Liver (tissue), 9 donors: Measurements from ENCODE around the gene TXK. TPM values are rescaled to one million over a fixed set of nuclear protein-coding genes. Genes with fewer than 3 reads are reported as not detected.

ENCODE experiments used
- DNase-seq: peaks from one replicate; pipeline ENCODE4 v3.0.0-alpha.2; 2017; ENCODE audit warnings: low spot score
- H3K27ac ChIP-seq, 2 donors: one replicate each; pipeline ENCODE4 v1.7.0; 2013; ENCODE audit warnings: inconsistent platforms in 2 of 2, low read length in 2 of 2, control low read depth in 1 of 2, low read depth in 1 of 2, mild to moderate bottlenecking in 1 of 2
- H3K27me3 ChIP-seq, 4 donors: one replicate each; pipeline versions ENCODE4 v1.6.1 to v1.7.0; 2013; ENCODE audit warnings: low read length in 3 of 4, inconsistent platforms in 1 of 4, mild to moderate bottlenecking in 1 of 4, moderate library complexity in 1 of 4; ENCODE audit not compliant: control insufficient read depth in 4 of 4, insufficient read depth in 4 of 4
- H3K36me3 ChIP-seq, 4 donors: one replicate each; pipeline versions ENCODE4 v1.6.1 to v1.7.0; 2013; ENCODE audit warnings: low read length in 3 of 4, mild to moderate bottlenecking in 3 of 4, low read depth in 1 of 4, moderate library complexity in 1 of 4; ENCODE audit not compliant: control insufficient read depth in 4 of 4, insufficient read depth in 3 of 4
- H3K4me1 ChIP-seq, 4 donors: one replicate each; pipeline versions ENCODE4 v1.6.1 to v1.7.0; 2013; ENCODE audit warnings: low read length in 3 of 4, mild to moderate bottlenecking in 3 of 4, moderate library complexity in 1 of 4; ENCODE audit not compliant: control insufficient read depth in 4 of 4, insufficient read depth in 4 of 4
- H3K4me3 ChIP-seq, 3 donors: one replicate each; pipeline versions ENCODE4 v1.6.1 to v1.7.0; 2013; ENCODE audit warnings: low read length in 3 of 3, control low read depth in 1 of 3, low read depth in 1 of 3, mild to moderate bottlenecking in 1 of 3
- H3K9ac ChIP-seq, 2 donors: one replicate each; pipeline ENCODE4 v1.7.0; 2013; ENCODE audit warnings: low read length in 2 of 2, mild to moderate bottlenecking in 2 of 2, moderate library complexity in 2 of 2, control low read depth in 1 of 2, low read depth in 1 of 2
- H3K9me3 ChIP-seq, 4 donors: one replicate each; pipeline versions ENCODE4 v1.6.1 to v1.7.0; 2013; ENCODE audit warnings: low read length in 3 of 4; ENCODE audit not compliant: control insufficient read depth in 4 of 4
- EGR1 ChIP-seq, 2 donors: IDR thresholded peaks; 2 replicates each; pipeline ENCODE4 v1.6.1; 2016 to 2018; ENCODE audit warnings: antibody characterized with exemption in 2 of 2, low read depth in 2 of 2
- FOXA1 ChIP-seq: IDR thresholded peaks from 2 replicates; pipeline ENCODE4 v1.6.1; 2016; ENCODE audit warnings: antibody characterized with exemption
- FOXA2 ChIP-seq: IDR thresholded peaks from 2 replicates; pipeline ENCODE4 v1.6.1; 2016; ENCODE audit warnings: antibody characterized with exemption
- GABPA ChIP-seq, 2 donors: IDR thresholded peaks in 1 of 2; conservative IDR thresholded peaks in 1 of 2; 2 replicates each; pipeline ENCODE4 v1.6.1; 2016; ENCODE audit warnings: antibody characterized with exemption in 2 of 2, mild to moderate bottlenecking in 1 of 2, moderate library complexity in 1 of 2
- HNF4A ChIP-seq, 2 donors: conservative IDR thresholded peaks; 2 replicates each; pipeline ENCODE4 v1.6.1; 2016; ENCODE audit warnings: antibody characterized with exemption in 2 of 2, mild to moderate bottlenecking in 2 of 2
- HNF4G ChIP-seq: IDR thresholded peaks from 2 replicates; pipeline ENCODE4 v1.6.1; 2016; ENCODE audit warnings: antibody characterized with exemption
- JUND ChIP-seq, 2 donors: IDR thresholded peaks; 2 replicates each; pipeline ENCODE4 v1.6.1; 2016; ENCODE audit warnings: antibody characterized with exemption in 2 of 2
- NR2F2 ChIP-seq: IDR thresholded peaks from 2 replicates; pipeline ENCODE4 v1.6.1; 2016; ENCODE audit warnings: antibody characterized with exemption
- RAD21 ChIP-seq, 2 donors: IDR thresholded peaks; 2 replicates each; pipeline ENCODE4 v1.6.1; 2016; ENCODE audit warnings: antibody characterized with exemption in 2 of 2, mild to moderate bottlenecking in 2 of 2
- RXRA ChIP-seq, 2 donors: IDR thresholded peaks; 2 replicates each; pipeline ENCODE4 v1.6.1; 2017 to 2018; ENCODE audit warnings: antibody characterized with exemption in 2 of 2, mild to moderate bottlenecking in 1 of 2
- SP1 ChIP-seq: IDR thresholded peaks from 2 replicates; pipeline ENCODE4 v1.6.1; 2018; ENCODE audit warnings: antibody characterized with exemption, mild to moderate bottlenecking
- TAF1 ChIP-seq: conservative IDR thresholded peaks from 2 replicates; pipeline ENCODE4 v1.6.1; 2016; ENCODE audit warnings: antibody characterized with exemption, mild to moderate bottlenecking
- YY1 ChIP-seq: IDR thresholded peaks from 2 replicates; pipeline ENCODE4 v1.6.1; 2016; ENCODE audit warnings: antibody characterized with exemption, mild to moderate bottlenecking
- WGBS: extraction: QIAGEN DNeasy Blood & Tissue Kit; methylation state at CpG from one replicate; pipeline ENCODE4 v1.1.7; 2013; 5-methylcytosine and 5-hydroxymethylcytosine counted together
- polyA plus RNA-seq, 2 donors: library from polyadenylated mRNA; stranded (reverse) in 1 of 2; unstranded in 1 of 2; fragments of 200-250 nt in 1 of 2; fragments of >200 nt in 1 of 2; fragmentation: Nextera tagmentation in 1 of 2; extraction: Ambion mirVana in 1 of 2; gene quantifications; one replicate each; pipeline versions ENCODE4 v1.2.1 to v1.2.3, GENCODE V29; 2013 to 2015
- total RNA-seq, 2 donors: library from RNA; depleted of rRNA; stranded (reverse); fragments of >200 nt; gene quantifications; one replicate each; pipeline ENCODE4 v1.2.3, GENCODE V29; 2014
- TF ChIP-seq, protein P1 (sequence below): IDR thresholded peaks from 2 replicates; pipeline ENCODE4 v1.6.1; 2016; ENCODE audit warnings: antibody characterized with exemption
- TF ChIP-seq, protein P2 (sequence below): IDR thresholded peaks from 2 replicates; pipeline ENCODE4 v1.6.1; 2016; ENCODE audit warnings: antibody characterized with exemption
- TF ChIP-seq, protein P3 (sequence below): IDR thresholded peaks from 2 replicates; pipeline ENCODE4 v1.6.1; 2016; ENCODE audit warnings: antibody characterized with exemption
- TF ChIP-seq, protein P4 (sequence below): IDR thresholded peaks from 2 replicates; pipeline ENCODE4 v1.6.1; 2016; ENCODE audit warnings: antibody characterized with exemption, mild to moderate bottlenecking
- TF ChIP-seq, protein P5 (sequence below): fragments of 150-350 bp; IDR thresholded peaks from 2 replicates; pipeline ENCODE4 v1.5.1; 2017; ENCODE audit warnings: improper control_type of control experiment, low read depth, low read length; ENCODE audit not compliant: missing input control
- donor health status: healthy.
- donor health status: healthy.
- donor health status: healthy.
- donor health status: healthy.
- donor health status: healthy.

TXK gene
- total and polyA plus RNA-seq, 4 donors: 0.43 to 4.9 (median 1.4) TPM

DNA sequence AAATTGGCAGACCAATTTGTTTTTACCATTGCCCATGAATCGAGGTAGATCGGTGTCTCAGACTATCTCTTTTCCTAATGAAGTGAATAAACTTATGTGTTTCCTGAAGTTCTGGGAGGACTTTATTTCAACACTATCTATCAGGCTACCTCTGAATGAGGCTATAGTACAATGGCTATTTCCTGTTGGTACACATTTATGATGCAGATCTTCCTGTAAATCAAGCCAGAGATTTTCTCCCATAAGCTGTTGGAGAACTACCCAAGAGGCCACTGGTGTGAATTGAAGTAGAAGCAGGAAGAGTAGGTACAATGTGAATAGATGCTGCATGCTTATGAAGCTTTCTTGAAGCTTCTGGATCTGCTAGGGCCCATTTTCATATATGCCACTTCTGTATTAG is 16.0 kb downstream of the TXK start:
- Histone ChIP-seq H3K27me3 (no peaks in the 10 kb centered on the region), H3K9ac (no peak overlapping the region), H3K27ac (no peak overlapping the region), H3K36me3 (no peaks in the 10 kb centered on the region), H3K9me3 (no peaks in the 10 kb centered on the region), H3K4me1 (no peaks in the 10 kb centered on the region), H3K4me3 (no peak overlapping the region)
- WGBS: 92% methylated on average over 2 of the region's 2 CpGs
- no peak for DNase-seq
- no peak for TF ChIP-seq FOXA2
- TF ChIP-seq, protein P1, sequence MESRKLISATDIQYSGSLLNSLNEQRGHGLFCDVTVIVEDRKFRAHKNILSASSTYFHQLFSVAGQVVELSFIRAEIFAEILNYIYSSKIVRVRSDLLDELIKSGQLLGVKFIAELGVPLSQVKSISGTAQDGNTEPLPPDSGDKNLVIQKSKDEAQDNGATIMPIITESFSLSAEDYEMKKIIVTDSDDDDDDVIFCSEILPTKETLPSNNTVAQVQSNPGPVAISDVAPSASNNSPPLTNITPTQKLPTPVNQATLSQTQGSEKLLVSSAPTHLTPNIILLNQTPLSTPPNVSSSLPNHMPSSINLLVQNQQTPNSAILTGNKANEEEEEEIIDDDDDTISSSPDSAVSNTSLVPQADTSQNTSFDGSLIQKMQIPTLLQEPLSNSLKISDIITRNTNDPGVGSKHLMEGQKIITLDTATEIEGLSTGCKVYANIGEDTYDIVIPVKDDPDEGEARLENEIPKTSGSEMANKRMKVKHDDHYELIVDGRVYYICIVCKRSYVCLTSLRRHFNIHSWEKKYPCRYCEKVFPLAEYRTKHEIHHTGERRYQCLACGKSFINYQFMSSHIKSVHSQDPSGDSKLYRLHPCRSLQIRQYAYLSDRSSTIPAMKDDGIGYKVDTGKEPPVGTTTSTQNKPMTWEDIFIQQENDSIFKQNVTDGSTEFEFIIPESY: no peak
- TF ChIP-seq, protein P2, sequence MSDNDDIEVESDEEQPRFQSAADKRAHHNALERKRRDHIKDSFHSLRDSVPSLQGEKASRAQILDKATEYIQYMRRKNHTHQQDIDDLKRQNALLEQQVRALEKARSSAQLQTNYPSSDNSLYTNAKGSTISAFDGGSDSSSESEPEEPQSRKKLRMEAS: no peak
- no peak for TF ChIP-seq EGR1 (IDR thresholded peaks at IDR 0.05; ENCODE audit: low read depth in 2 of 2)
- no peak for TF ChIP-seq RXRA (IDR thresholded peaks at IDR 0.05)
- no peak for TF ChIP-seq GABPA (IDR thresholded peaks at IDR 0.05 in 1 of 2, conservative IDR thresholded peaks at IDR 0.05 in 1 of 2)
- no peak for TF ChIP-seq YY1

DNA sequence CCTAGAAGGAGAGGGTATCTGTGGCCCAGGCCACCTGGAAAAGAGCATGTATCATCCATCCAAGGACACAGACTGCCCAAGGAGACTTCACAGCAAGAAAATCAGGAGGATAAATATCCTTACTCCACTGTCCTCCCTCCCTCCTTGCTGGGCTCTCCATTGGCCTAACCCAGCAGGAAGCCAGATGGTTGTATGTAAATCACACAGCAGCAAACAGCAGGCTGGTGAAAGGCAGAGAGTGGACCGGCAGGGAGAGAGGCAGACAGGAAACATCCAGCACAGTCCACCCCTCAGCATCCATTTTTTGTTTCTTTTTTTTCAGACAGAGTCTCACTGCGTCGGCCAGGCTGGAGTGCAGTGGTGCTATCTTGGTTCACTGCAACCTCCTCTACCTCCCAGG is 17.5 kb downstream of the TXK start:
- H3K27ac ChIP-seq: no peak overlapping the region
- 83% methylated on average over 3 of the region's 3 CpGs for WGBS
- H3K27me3 ChIP-seq: no peaks in the 10 kb centered on the region
- H3K36me3 ChIP-seq: no peaks in the 10 kb centered on the region
- TF ChIP-seq YY1: no peak
- TF ChIP-seq, protein P2: no peak
- no peak for TF ChIP-seq GABPA (IDR thresholded peaks at IDR 0.05 in 1 of 2, conservative IDR thresholded peaks at IDR 0.05 in 1 of 2)
- TF ChIP-seq NR2F2: no peak
- no peak for TF ChIP-seq RAD21 (IDR thresholded peaks at IDR 0.05)
- no peak for TF ChIP-seq HNF4A (conservative IDR thresholded peaks at IDR 0.05)
- no peak for TF ChIP-seq FOXA1
- TF ChIP-seq, protein P3, sequence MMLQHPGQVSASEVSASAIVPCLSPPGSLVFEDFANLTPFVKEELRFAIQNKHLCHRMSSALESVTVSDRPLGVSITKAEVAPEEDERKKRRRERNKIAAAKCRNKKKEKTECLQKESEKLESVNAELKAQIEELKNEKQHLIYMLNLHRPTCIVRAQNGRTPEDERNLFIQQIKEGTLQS: no peak
- TF ChIP-seq, protein P4, sequence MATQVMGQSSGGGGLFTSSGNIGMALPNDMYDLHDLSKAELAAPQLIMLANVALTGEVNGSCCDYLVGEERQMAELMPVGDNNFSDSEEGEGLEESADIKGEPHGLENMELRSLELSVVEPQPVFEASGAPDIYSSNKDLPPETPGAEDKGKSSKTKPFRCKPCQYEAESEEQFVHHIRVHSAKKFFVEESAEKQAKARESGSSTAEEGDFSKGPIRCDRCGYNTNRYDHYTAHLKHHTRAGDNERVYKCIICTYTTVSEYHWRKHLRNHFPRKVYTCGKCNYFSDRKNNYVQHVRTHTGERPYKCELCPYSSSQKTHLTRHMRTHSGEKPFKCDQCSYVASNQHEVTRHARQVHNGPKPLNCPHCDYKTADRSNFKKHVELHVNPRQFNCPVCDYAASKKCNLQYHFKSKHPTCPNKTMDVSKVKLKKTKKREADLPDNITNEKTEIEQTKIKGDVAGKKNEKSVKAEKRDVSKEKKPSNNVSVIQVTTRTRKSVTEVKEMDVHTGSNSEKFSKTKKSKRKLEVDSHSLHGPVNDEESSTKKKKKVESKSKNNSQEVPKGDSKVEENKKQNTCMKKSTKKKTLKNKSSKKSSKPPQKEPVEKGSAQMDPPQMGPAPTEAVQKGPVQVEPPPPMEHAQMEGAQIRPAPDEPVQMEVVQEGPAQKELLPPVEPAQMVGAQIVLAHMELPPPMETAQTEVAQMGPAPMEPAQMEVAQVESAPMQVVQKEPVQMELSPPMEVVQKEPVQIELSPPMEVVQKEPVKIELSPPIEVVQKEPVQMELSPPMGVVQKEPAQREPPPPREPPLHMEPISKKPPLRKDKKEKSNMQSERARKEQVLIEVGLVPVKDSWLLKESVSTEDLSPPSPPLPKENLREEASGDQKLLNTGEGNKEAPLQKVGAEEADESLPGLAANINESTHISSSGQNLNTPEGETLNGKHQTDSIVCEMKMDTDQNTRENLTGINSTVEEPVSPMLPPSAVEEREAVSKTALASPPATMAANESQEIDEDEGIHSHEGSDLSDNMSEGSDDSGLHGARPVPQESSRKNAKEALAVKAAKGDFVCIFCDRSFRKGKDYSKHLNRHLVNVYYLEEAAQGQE: no peak
- no peak for TF ChIP-seq SP1
- no peak for TF ChIP-seq TAF1
- TF ChIP-seq HNF4G: no peak
- TF ChIP-seq JUND (IDR thresholded peaks at IDR 0.05): no peak
- no peak for TF ChIP-seq FOXA2
- TF ChIP-seq, protein P5, sequence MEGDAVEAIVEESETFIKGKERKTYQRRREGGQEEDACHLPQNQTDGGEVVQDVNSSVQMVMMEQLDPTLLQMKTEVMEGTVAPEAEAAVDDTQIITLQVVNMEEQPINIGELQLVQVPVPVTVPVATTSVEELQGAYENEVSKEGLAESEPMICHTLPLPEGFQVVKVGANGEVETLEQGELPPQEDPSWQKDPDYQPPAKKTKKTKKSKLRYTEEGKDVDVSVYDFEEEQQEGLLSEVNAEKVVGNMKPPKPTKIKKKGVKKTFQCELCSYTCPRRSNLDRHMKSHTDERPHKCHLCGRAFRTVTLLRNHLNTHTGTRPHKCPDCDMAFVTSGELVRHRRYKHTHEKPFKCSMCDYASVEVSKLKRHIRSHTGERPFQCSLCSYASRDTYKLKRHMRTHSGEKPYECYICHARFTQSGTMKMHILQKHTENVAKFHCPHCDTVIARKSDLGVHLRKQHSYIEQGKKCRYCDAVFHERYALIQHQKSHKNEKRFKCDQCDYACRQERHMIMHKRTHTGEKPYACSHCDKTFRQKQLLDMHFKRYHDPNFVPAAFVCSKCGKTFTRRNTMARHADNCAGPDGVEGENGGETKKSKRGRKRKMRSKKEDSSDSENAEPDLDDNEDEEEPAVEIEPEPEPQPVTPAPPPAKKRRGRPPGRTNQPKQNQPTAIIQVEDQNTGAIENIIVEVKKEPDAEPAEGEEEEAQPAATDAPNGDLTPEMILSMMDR: no peak
- TF ChIP-seq RXRA (IDR thresholded peaks at IDR 0.05): no peak
- no peak for DNase-seq
- H3K9ac ChIP-seq: no peak overlapping the region
- no peaks in the 10 kb centered on the region for H3K4me1 ChIP-seq
- no peak overlapping the region for H3K4me3 ChIP-seq
- no peaks in the 10 kb centered on the region for H3K9me3 ChIP-seq
